ENCODE data around the gene BCL11A. TPM values are rescaled to one million over a fixed set of nuclear protein-coding genes. Genes with fewer than 3 reads are reported as not detected.
A peak's percentile ranks its signal among the peaks of the same experiment; 100 is the strongest.

BCL11A gene
- total RNA-seq, 6 experiments from 2014 or later: 0.06 to 0.80 (median 0.37) TPM

DNA sequence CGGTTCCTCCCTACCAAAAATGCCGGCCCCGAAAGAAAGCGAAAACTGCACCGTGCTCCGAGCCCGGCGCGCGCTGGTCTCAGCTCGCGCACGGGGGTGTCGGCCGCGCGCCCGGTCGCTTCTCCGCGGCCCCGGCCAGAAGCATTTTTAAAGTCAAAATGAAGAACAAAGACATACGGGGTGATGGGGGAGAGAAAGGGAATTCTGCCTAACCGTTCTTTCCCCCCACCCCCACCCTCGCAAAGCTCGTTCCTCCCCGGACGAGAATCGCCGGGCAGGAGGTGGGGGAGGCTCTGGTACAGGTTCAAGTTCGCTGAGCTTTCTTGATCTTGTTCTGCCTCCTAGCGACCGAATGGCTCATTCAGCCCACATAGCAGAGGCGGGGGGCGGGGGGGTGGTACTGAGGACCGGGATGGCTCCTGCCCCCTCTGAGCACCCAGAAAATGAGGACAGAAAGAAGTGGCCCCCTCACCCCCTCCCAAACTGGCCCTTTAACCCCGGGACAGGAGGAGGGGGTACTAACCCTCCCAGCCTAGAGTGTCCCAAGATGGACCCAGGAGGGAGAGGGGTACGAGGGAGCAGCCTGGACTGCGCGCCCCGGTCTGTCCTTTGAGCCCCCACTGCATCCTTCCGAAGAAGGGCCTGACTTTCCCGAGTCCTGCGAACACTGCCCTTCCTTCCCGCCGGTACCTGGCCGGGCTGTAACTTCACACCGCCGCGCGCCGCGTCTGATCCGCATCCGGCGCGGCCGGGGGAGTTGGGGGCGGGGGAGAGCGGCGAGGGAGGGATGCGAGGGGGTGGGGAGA lies 3.1 kb downstream of the BCL11A start:
- intact Hi-C loops (cut with DNase I): loop anchor here in 1 of 2 donors (10.0 kb wide), 1 partner anchor 1256 kb away; no protein-coding TSS in a partner anchor

DNA sequence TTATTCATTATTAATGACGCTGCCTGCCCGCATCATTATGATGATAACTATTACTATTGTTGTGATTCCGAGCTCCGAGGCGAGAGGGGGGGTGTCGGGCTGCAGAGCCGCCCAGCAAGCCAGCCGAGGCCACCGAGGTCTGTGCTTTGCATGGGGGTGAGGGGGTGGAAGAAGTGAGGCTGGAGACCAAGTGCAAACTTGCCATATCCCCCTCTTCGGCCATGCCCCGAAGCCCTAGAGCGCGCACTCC lies 3.6 kb downstream of the BCL11A start:
- peak in 2 of 3 donors; percentile 37 to 61 for DNase-seq
- Histone ChIP-seq H3K27ac (peak overlapping the region in 1 of 3 donors; percentile 9), H3K9me3 (no peaks in the 10 kb centered on the region), H3K4me1 (peaks cover 0 to 39% (median 9%) of the 10 kb centered on the region in 4 donors), H3K4me3 (peak overlapping the region; percentile 59 to 69 (median 65)), H3K36me3 (no peaks in the 10 kb centered on the region), H3K27me3 (peaks cover 5 to 20% of the 10 kb centered on the region in 2 donors)
- 0% methylated on average over 9 of the region's 13 CpGs for WGBS (ENCODE audit: insufficient coverage, low coverage, low lambda C conversion rate, missing lambda C conversion rate)
- intact Hi-C loops (cut with DNase I): loop anchor here in 1 of 2 donors (10.0 kb wide), 1 partner anchor 1255 kb away; no protein-coding TSS in a partner anchor
- TF ChIP-seq, protein P1, sequence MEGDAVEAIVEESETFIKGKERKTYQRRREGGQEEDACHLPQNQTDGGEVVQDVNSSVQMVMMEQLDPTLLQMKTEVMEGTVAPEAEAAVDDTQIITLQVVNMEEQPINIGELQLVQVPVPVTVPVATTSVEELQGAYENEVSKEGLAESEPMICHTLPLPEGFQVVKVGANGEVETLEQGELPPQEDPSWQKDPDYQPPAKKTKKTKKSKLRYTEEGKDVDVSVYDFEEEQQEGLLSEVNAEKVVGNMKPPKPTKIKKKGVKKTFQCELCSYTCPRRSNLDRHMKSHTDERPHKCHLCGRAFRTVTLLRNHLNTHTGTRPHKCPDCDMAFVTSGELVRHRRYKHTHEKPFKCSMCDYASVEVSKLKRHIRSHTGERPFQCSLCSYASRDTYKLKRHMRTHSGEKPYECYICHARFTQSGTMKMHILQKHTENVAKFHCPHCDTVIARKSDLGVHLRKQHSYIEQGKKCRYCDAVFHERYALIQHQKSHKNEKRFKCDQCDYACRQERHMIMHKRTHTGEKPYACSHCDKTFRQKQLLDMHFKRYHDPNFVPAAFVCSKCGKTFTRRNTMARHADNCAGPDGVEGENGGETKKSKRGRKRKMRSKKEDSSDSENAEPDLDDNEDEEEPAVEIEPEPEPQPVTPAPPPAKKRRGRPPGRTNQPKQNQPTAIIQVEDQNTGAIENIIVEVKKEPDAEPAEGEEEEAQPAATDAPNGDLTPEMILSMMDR (IDR thresholded peaks at IDR 0.05): no peak
- no peak for TF ChIP-seq POLR2A (IDR thresholded peaks at IDR 0.05)
- ATAC-seq: peak in 1 of 4 donors; percentile 26

More for the DNA sequence above, 3.1 kb downstream of the BCL11A start:
- peak; percentile 68 to 75 (median 72) for DNase-seq
- Histone ChIP-seq H3K9me3 (no peaks in the 10 kb centered on the region), H3K27ac (peak overlapping the region in 1 of 3 donors; percentile 9), H3K4me1 (peaks cover 0 to 44% (median 9%) of the 10 kb centered on the region in 4 donors), H3K36me3 (no peaks in the 10 kb centered on the region), H3K4me3 (peak overlapping the region; percentile 59 to 69 (median 65)), H3K27me3 (peaks cover 5 to 20% of the 10 kb centered on the region in 2 donors)
- WGBS (ENCODE audit: insufficient coverage, low coverage, low lambda C conversion rate, missing lambda C conversion rate): 2% methylated on average over 37 of the region's 62 CpGs
- no peak for TF ChIP-seq POLR2A (IDR thresholded peaks at IDR 0.05)
- TF ChIP-seq, protein P1 (IDR thresholded peaks at IDR 0.05): peak; percentile 57 to 62 (median 59)
- ATAC-seq: peak; percentile 80 to 90 (median 83)

DNA sequence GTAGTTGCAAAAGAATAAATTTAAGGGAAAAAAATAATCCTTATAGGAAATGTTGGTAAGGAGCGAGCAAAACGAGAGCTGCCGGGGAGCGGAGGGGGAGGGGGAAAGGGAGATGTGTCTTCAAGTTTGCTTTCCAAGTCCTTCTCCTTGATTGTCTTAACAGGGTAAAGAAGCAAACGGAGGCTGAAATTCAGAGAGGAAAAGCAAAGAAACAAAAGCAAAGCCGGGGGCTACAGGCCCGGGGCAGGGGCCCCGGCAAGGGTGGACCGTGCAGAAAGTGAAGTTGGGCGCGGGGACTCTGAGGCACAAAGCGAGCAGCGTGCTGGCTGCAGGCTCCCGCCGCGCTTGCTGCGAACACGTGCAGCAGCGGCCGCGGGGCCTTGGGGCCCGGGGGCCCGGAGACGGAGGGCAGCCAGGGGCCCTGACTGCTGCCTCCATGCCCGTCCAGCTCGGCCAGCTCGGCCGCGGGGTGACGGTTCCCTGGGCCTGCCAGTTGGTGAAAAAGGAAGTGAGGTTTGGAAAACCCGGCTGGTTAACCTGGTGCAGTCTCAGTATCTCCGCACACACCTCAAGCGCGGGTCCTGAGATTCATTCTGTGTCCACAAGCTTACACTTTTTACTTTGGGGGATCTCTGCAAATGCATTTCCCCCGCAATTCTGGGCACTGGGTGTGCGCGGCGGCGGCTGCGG lies 4.1 kb downstream of the BCL11A start:
- WGBS (ENCODE audit: insufficient coverage, low coverage, low lambda C conversion rate, missing lambda C conversion rate): 4% methylated on average over 20 of the region's 40 CpGs
- TF ChIP-seq POLR2A (IDR thresholded peaks at IDR 0.05): no peak
- TF ChIP-seq, protein P1 (IDR thresholded peaks at IDR 0.05): no peak
- peak overlapping the region; percentile 59 to 69 (median 65) for H3K4me3 ChIP-seq
- no peaks in the 10 kb centered on the region for H3K9me3 ChIP-seq
- H3K27me3 ChIP-seq: peaks cover 5 to 16% of the 10 kb centered on the region in 2 donors
- peaks cover 0 to 34% (median 9%) of the 10 kb centered on the region in 4 donors for H3K4me1 ChIP-seq
- H3K36me3 ChIP-seq: no peaks in the 10 kb centered on the region
- DNase-seq: peak in 1 of 3 donors; percentile 39
- H3K27ac ChIP-seq: no peak overlapping the region
- ATAC-seq: peak; percentile 18 to 34 (median 26)
- intact Hi-C loops (cut with DNase I): no loop called here

- no peak for DNase-seq
- TF ChIP-seq, protein P1 (IDR thresholded peaks at IDR 0.05): no peak
- no peak for TF ChIP-seq POLR2A (IDR thresholded peaks at IDR 0.05)
- H3K9me3 ChIP-seq: no peaks in the 10 kb centered on the region
- no peak for ATAC-seq
- intact Hi-C loops (cut with DNase I): no loop called here
- peaks cover 5 to 11% of the 10 kb centered on the region in 2 donors for H3K27me3 ChIP-seq
- peaks cover 0 to 29% (median 8%) of the 10 kb centered on the region in 4 donors for H3K4me1 ChIP-seq
- H3K4me3 ChIP-seq: peak overlapping the region; percentile 59 to 69 (median 65)
- H3K27ac ChIP-seq: no peak overlapping the region
- no peaks in the 10 kb centered on the region for H3K36me3 ChIP-seq
- WGBS (ENCODE audit: insufficient coverage, low coverage, low lambda C conversion rate, missing lambda C conversion rate): 49% methylated on average over 9 of the region's 9 CpGs
Observed at GRCh38 chr2:60548845-60549237, 4.6 kb downstream of the BCL11A start.
